ENCODE measurements around the gene PIP.
"Not testable (repeated sequence)": the region's sequence is repeated elsewhere in the genome, so short reads cannot be mapped to it uniquely, and the experiment has no call there.

The PIP gene

DNA sequence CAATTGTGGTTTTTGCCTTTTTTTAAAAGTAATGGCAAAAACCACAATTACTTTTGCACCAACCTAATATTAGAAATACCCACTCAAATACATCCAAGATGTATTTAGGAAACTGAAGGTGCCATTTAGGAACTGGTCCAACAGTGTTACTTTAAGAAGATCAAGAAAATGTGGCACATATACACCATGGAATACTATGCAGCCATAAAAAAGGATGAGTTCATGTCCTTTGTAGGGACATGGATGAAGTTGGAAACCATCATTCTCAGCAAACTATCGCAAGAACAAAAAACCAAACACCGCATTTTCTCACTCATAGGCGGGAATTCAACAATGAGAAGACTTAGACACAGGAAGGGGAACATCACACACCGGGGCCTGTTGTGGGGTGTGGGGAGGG lies 48.9 kb downstream of the PIP start:
- DNase-seq: not testable (repeated sequence)

DNA sequence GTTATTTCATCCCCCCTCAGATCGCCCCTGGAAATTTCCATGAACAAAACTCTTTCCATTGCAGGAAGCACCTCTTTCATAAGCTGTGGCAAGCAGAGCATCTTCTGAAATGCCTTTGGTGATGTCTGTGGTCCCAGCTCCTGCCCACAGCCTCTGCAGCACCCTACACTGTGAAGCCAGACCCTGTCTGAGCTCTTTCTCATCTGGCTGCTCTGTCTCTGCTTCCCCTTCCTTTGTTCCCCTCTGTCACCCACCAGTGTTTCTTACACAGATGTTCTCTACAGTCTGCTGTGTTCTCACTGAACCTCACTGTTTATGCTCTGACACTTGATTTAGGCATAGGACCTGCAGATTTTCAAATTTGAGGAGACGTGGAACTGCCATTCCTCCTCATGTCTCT lies 49.5 kb downstream of the PIP start:
- no peak for DNase-seq

DNA sequence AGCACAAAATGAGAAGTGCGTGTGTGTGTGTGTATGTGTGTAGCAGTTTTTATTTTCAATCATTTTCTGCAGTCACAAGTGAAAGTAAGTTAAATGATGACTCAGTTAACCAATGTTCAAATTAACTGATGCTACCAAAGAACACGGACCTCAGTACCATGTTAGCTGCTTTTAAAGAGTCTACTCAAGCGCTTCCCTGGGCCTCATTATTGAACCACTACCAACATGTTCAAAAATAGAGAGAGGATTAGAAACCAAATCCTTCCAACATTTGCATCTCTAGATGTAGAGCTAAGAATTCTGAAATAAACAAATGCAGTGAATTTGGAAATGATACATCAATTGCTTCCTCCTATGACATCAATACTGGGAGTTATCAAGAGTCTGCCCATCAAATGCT lies 51.1 kb downstream of the PIP start, which contains the start of gene TAS2R39:
Gene TAS2R39, plus strand, starts transcription at position 396 of the 400 bp plus-strand sequence. Its CDS starts 0 bp downstream, at position 396.
- DNase-seq: no peak

DNA sequence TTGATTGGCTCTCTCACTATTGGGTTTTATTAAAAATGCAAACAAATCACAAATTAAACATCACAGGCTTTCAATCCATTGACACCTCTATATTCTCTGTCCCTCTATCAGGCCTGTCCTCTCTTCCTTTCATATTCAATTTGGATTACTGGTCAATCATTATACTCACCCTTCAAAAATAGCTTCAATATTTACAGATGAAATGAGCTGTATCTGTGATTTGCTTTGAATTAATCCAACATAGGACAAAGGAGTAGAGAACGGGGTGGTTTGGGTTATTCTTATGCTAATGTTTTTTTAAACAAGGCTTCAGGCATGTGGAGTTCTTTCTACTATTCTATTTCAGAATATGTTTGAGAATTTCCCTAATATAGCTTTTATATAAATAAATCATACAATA lies 53.7 kb downstream of the PIP start:
- no peak for DNase-seq

DNA sequence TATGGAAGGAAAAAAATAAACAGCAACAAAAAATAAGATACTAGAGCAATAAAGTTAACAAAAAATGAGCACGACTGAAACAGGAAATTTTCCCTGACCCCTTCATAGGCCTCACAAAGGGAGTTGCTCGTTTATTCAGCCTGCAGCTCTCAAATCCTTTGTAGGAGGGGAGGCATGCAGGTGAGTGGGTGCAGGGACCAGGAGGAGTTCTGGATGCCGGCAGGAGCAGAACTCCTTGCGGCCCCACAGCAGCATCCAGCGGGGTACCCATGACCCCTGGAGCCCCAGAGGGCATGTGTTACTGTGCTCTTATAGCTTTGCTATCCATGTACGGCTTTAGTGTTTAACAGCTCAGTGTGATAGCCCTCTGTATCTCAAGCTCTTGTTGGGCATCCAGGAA lies 57.1 kb downstream of the PIP start:
- no peak for DNase-seq

Data from stimulated activated CD4-positive, alpha-beta T cell treated with anti-CD3 and anti-CD28 coated beads, Interleukin-2, amount 100 ng/mL, for 48 hours (primary cell).